ENCODE data around the gene TCF7L1.

DNA sequence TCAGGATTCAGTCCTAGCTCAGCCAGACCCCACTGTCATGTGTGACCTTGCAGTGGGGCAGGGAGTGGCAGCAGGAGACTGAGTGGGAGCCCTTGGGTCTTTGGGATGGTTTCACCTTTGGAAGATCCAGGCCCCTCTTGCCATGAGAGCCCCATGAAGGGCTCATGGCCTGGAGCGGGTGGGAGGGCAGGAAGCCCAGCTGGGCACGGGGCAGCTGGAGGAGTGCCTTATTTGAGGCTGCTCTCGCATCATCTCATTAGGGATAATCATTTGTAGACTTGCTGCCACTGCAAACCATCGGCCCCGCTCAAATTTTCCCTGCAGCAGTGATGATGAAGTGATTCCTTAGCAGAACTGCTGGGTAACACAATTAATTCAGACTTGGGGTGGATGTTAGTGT lies 120.7 kb downstream of the TCF7L1 start:
- TF ChIP-seq CTCF (conservative IDR thresholded peaks at IDR 0.05) (no peak), EZH2 (IDR thresholded peaks at IDR 0.05; ENCODE audit: low read depth) (no peak)
